Germinal center (tissue), 1 donor: ENCODE results near the gene FAM53B.

Source experiments
- DNase-seq: peaks from one replicate; pipeline ENCODE4 v3.0.0; 2012; ENCODE audit warnings: mixed read lengths, low spot score

FAM53B gene

GRCh38 chr10:124677749-124678556 is 66.2 kb downstream of the FAM53B start:
- DNase-seq: no peak

- no peak for DNase-seq
Measured at GRCh38 chr10:124677293-124677699, 66.9 kb downstream of the FAM53B start.

GRCh38 chr10:124676416-124677062 is 67.6 kb downstream of the FAM53B start:
- no peak for DNase-seq

GRCh38 chr10:124675824-124676223 is 68.4 kb downstream of the FAM53B start:
- no peak for DNase-seq

- no peak for DNase-seq
Measured at GRCh38 chr10:124675261-124675660, 68.9 kb downstream of the FAM53B start.

- no peak for DNase-seq
Measured at GRCh38 chr10:124674768-124675222, 69.4 kb downstream of the FAM53B start.

- no peak for DNase-seq
Measured at GRCh38 chr10:124672181-124672638, 72.0 kb downstream of the FAM53B start.

GRCh38 chr10:124671486-124672075 is 72.6 kb downstream of the FAM53B start:
- no peak for DNase-seq

- no peak for DNase-seq
Measured at GRCh38 chr10:124670849-124671248, 73.3 kb downstream of the FAM53B start.

- DNase-seq: no peak
Measured at GRCh38 chr10:124669824-124670654, 74.1 kb downstream of the FAM53B start.

- DNase-seq: no peak
Measured at GRCh38 chr10:124669141-124669823, 74.9 kb downstream of the FAM53B start.

GRCh38 chr10:124668517-124669051 is 75.6 kb downstream of the FAM53B start:
- no peak for DNase-seq

- DNase-seq: no peak
Measured at GRCh38 chr10:124667425-124668345, 76.5 kb downstream of the FAM53B start.

- no peak for DNase-seq
Measured at GRCh38 chr10:124666494-124666893, 77.7 kb downstream of the FAM53B start.

- no peak for DNase-seq
Measured at GRCh38 chr10:124665980-124666379, 78.2 kb downstream of the FAM53B start.

- DNase-seq: no peak
Measured at GRCh38 chr10:124665558-124665957, 78.6 kb downstream of the FAM53B start.

GRCh38 chr10:124665091-124665490 is 79.1 kb downstream of the FAM53B start:
- DNase-seq: no peak

GRCh38 chr10:124663766-124664360 is 80.3 kb downstream of the FAM53B start:
- DNase-seq: no peak

GRCh38 chr10:124663228-124663627 is 81.0 kb downstream of the FAM53B start:
- DNase-seq: no peak
